Fibroblast of the aortic adventitia (primary cell): ENCODE data around the gene ADAMTS14. TPM values are rescaled to one million over a fixed set of nuclear protein-coding genes. Genes with fewer than 3 reads are reported as not detected.
"Not testable (repeated sequence)": the region's sequence is repeated elsewhere in the genome, so short reads cannot be mapped to it uniquely, and the experiment has no call there.

ENCODE experiments used
- DNase-seq: peaks from one replicate; pipeline ENCODE4 v3.0.0-alpha.2; 2010; ENCODE audit warnings: low read depth
- H3K4me3 ChIP-seq: 2 replicates; pipeline ENCODE4 v1.5.1; 2011; ENCODE audit warnings: low read depth, mild to moderate bottlenecking, control low read depth, low read length, moderate library complexity
- CTCF ChIP-seq: IDR thresholded peaks from 2 replicates; pipeline ENCODE4 v1.5.1; 2011; ENCODE audit warnings: mild to moderate bottlenecking, low read length, control low read depth, inconsistent platforms; ENCODE audit not compliant: insufficient read depth
- total RNA-seq: library from RNA; depleted of rRNA; stranded (reverse); fragments of >200 nt; gene quantifications from 2 replicates; pipeline ENCODE4 v1.2.3, GENCODE V29; 2012; ENCODE audit warnings: low replicate concordance

The ADAMTS14 gene
- total RNA-seq, 1 donor: 5.3 TPM

- DNase-seq: no peak
- no peak for TF ChIP-seq CTCF
- H3K4me3 ChIP-seq: no peak overlapping the region
These were observed 11.6 kb upstream of the ADAMTS14 start for GRCh38 chr10:70660722-70661121.

- no peak overlapping the region for H3K4me3 ChIP-seq
- TF ChIP-seq CTCF: no peak
- no peak for DNase-seq
These were observed 10.5 kb upstream of the ADAMTS14 start for GRCh38 chr10:70661623-70662361.

- no peak for TF ChIP-seq CTCF
- no peak for DNase-seq
- no peak overlapping the region for H3K4me3 ChIP-seq
These were observed 9.7 kb upstream of the ADAMTS14 start for GRCh38 chr10:70662362-70663220.

GRCh38 chr10:70663458-70664409, 8.6 kb upstream of the ADAMTS14 start:
- DNase-seq: peak; percentile 20
- not testable (repeated sequence) for H3K4me3 ChIP-seq

- H3K4me3 ChIP-seq: no peak overlapping the region
- DNase-seq: peak; percentile 95
- TF ChIP-seq CTCF: no peak
These were observed 7.6 kb upstream of the ADAMTS14 start for GRCh38 chr10:70664702-70665195.

- DNase-seq: no peak
- TF ChIP-seq CTCF: no peak
These were observed 5.1 kb upstream of the ADAMTS14 start for GRCh38 chr10:70666960-70667798.

GRCh38 chr10:70667818-70668217, 4.5 kb upstream of the ADAMTS14 start:
- not testable (repeated sequence) for DNase-seq, H3K4me3 ChIP-seq

More at GRCh38 chr10:70666960-70667798, 5.1 kb upstream of the ADAMTS14 start:
- H3K4me3 ChIP-seq: no peak overlapping the region
